GM12878 (cell line): Measurements from ENCODE around the gene SPTBN1. TPM values are rescaled to one million over a fixed set of nuclear protein-coding genes. Genes with fewer than 3 reads are reported as not detected.

Experiments used
- ATAC-seq: fragments of 200-7000 bp; cut with Tn5 transposase; 3 replicates; pipeline ENCODE4 v1.9.1; 2020; ENCODE audit warnings: mild to moderate bottlenecking, moderate library complexity
- BruUV-seq: library from RNA; stranded (reverse); fragments of 400-500 nt; replicated peaks from 2 replicates; lab custom pipeline; 2021; lab: Mats Ljungman, UMichigan
- CTCF ChIA-PET: fragments of 300-600 bp; sonication (Branson Sonifier 250); formaldehyde crosslinking; extraction: SDS; loops from one replicate; lab custom pipeline; 2021; ENCODE audit warnings: inconsistent platforms; lab: Yijun Ruan, JAX
- POLR2A ChIA-PET: fragments of 350-600 bp; formaldehyde crosslinking; extraction: SDS; loops from one replicate; lab custom pipeline; 2021; ENCODE audit warnings: inconsistent platforms; lab: Charles Lee
- RAD21 ChIA-PET: fragments of 300-600 bp; sonication (Branson Sonifier 250); formaldehyde crosslinking; loops from one replicate; lab custom pipeline; 2023; ENCODE audit warnings: antibody characterized with exemption; ENCODE audit not compliant: unreplicated experiment; lab: Charles Lee
- SMC1A ChIA-PET: fragments of 300-600 bp; sonication (Branson Sonifier 250); formaldehyde crosslinking; loops from one replicate; lab custom pipeline; 2023; ENCODE audit not compliant: unreplicated experiment, uncharacterized antibody; lab: Charles Lee
- DNase-seq: peaks from one replicate; pipeline ENCODE4 v3.0.0-alpha.2; 2011; ENCODE audit warnings: low read depth, low spot score
- FAIRE-seq: peaks from 3 replicates; lab custom pipeline; 2011; peaks lifted over from hg19 to GRCh38; lab: Jason Lieb, UNC
- H2AFZ ChIP-seq: 2 replicates; pipeline ENCODE4 v1.6.0; 2011; ENCODE audit warnings: low read depth, low read length, control low read depth; ENCODE audit not compliant: control insufficient read depth
- H3K27ac ChIP-seq: 2 replicates; pipeline ENCODE4 v1.5.1; 2011; ENCODE audit warnings: control low read depth; ENCODE audit not compliant: control insufficient read depth, insufficient read depth
- H3K27me3 ChIP-seq, 2 experiments: replicated peaks in 1 of 2; 2 replicates each; pipeline versions ENCODE4 v1.6.0 to v1.6.1; 2011; ENCODE audit warnings: low read length in 1 of 2; ENCODE audit not compliant: control insufficient read depth in 2 of 2, insufficient read depth in 2 of 2
- H3K36me3 ChIP-seq, 2 experiments: 2 replicates each; pipeline ENCODE4 v1.5.1; 2011; ENCODE audit warnings: low read length in 1 of 2; ENCODE audit not compliant: control insufficient read depth in 2 of 2, insufficient read depth in 2 of 2
- H3K4me1 ChIP-seq: 2 replicates; pipeline ENCODE4 v1.6.1; 2011; ENCODE audit warnings: mild to moderate bottlenecking, low read length, moderate library complexity, mixed read lengths; ENCODE audit not compliant: control insufficient read depth, insufficient read depth
- H3K4me2 ChIP-seq: 2 replicates; pipeline ENCODE4 v1.6.0; 2011; ENCODE audit warnings: control low read depth; ENCODE audit not compliant: control insufficient read depth, insufficient read depth
- H3K4me3 ChIP-seq: fragments of 200-600 bp; sonication (generic); 2 replicates; pipeline ENCODE4 v1.5.1; 2016
- H3K79me2 ChIP-seq: 2 replicates; pipeline ENCODE4 v1.6.0; 2011; ENCODE audit warnings: low read length; ENCODE audit not compliant: control insufficient read depth, insufficient read depth
- H3K9ac ChIP-seq: 2 replicates; pipeline ENCODE4 v1.8.0; 2011; ENCODE audit warnings: low read length, control low read depth, mixed read lengths; ENCODE audit not compliant: control insufficient read depth, insufficient read depth
- H3K9me3 ChIP-seq: replicated peaks from 3 replicates; pipeline ENCODE4 v1.5.1; 2011; ENCODE audit warnings: mild to moderate bottlenecking, low read length; ENCODE audit not compliant: control insufficient read depth, insufficient read depth
- H4K20me1 ChIP-seq: 2 replicates; pipeline ENCODE4 v1.6.0; 2011; ENCODE audit not compliant: control insufficient read depth, insufficient read depth
- BACH1 ChIP-seq: fragments of 450-650 bp; IDR thresholded peaks from 2 replicates; pipeline ENCODE4 v1.6.1; 2017; ENCODE audit warnings: mild to moderate bottlenecking, borderline replicate concordance
- CBX3 ChIP-seq: fragments of 200-600 bp; sonication (generic); IDR thresholded peaks from 2 replicates; pipeline ENCODE4 v1.6.1; 2016; ENCODE audit warnings: low read depth, borderline replicate concordance
- CHD4 ChIP-seq: fragments of 200-600 bp; sonication (generic); IDR thresholded peaks from 2 replicates; pipeline ENCODE4 v1.6.1; 2016; ENCODE audit warnings: mild to moderate bottlenecking
- FOXM1 ChIP-seq: IDR thresholded peaks from 2 replicates; pipeline ENCODE4 v1.6.1; 2012; ENCODE audit warnings: low read depth, mild to moderate bottlenecking, inconsistent platforms, low read length, moderate library complexity
- POLR2A ChIP-seq: IDR thresholded peaks from 2 replicates; pipeline ENCODE4 v1.6.1; 2011; ENCODE audit warnings: low read depth, mild to moderate bottlenecking, low read length
- POLR2AphosphoS5 ChIP-seq: IDR thresholded peaks from 2 replicates; pipeline ENCODE4 v1.6.1; 2011; ENCODE audit warnings: mild to moderate bottlenecking, low read length, inconsistent platforms
- RELA ChIP-seq: fragments of 450-650 bp; IDR thresholded peaks from 2 replicates; pipeline ENCODE4 v1.8.0; 2014; ENCODE audit warnings: borderline replicate concordance; ENCODE audit not compliant: partially characterized antibody
- SIN3A ChIP-seq: IDR thresholded peaks from 2 replicates; pipeline ENCODE4 v1.6.1; 2012; ENCODE audit warnings: low read depth, low read length, improper control_type of control experiment
- SPI1 ChIP-seq: IDR thresholded peaks from 2 replicates; pipeline ENCODE4 v1.6.1; 2011; ENCODE audit warnings: low read depth, mild to moderate bottlenecking, low read length, moderate library complexity, borderline replicate concordance; ENCODE audit not compliant: insufficient read depth
- TBL1XR1 ChIP-seq: IDR thresholded peaks from 2 replicates; pipeline ENCODE4 v1.6.1; 2012; ENCODE audit warnings: low read depth, low read length, improper control_type of control experiment
- YY1 ChIP-seq: IDR thresholded peaks from 2 replicates; pipeline ENCODE4 v1.6.1; 2011; ENCODE audit warnings: low read depth, mild to moderate bottlenecking, low read length
- WGBS: methylation state at CpG from one replicate; pipeline ENCODE4 v1.1.6; 2016; ENCODE audit warnings: low lambda C conversion rate; ENCODE audit not compliant: insufficient replicate concordance, insufficient coverage; ENCODE audit errors: missing lambda C conversion rate; 5-methylcytosine and 5-hydroxymethylcytosine counted together
- in situ Hi-C: fragments of 300-500 bp; cut with MboI; formaldehyde crosslinking; loops from 9 replicates; pipeline ENCODE4 v1.14.3; 2018; ENCODE audit warnings: mixed read lengths
- intact Hi-C: fragments of 100-400 bp; cut with micrococcal nuclease; formaldehyde crosslinking; loops from one replicate; pipeline ENCODE4 v1.14.2; 2022; ENCODE audit not compliant: unreplicated experiment
- polyA plus RNA-seq, 11 experiments: library from polyadenylated mRNA; depleted of rRNA in 4 of 11; unstranded in 6 of 11; stranded (reverse) in 5 of 11; fragments of >200 nt; fragmentation: Nextera tagmentation in 4 of 11; fragmentation: Illumina TruSeq in 1 of 11; extraction: Ambion mirVana in 4 of 11; extraction: Trizol in 1 of 11; gene quantifications; 1 replicate in 1 of 11; 2 replicates in 10 of 11; pipeline versions ENCODE4 v1.2.1 to v1.2.3, GENCODE V29; 2011 to 2016; ENCODE audit warnings: inconsistent platforms in 2 of 11, missing spikeins in 2 of 11, low read depth in 1 of 11
- total RNA-seq, 4 experiments: library from RNA; depleted of rRNA in 3 of 4; stranded (reverse); fragments of >200 nt in 3 of 4; fragmentation: Illumina TruSeq in 1 of 4; extraction: Trizol in 1 of 4; gene quantifications; 2 replicates each; pipeline versions ENCODE4 v1.2.1 to v1.2.3, GENCODE V29; 2013 to 2021

The SPTBN1 gene
- total and polyA plus RNA-seq, 10 of the 15 experiments (the other 5 are each of a cell fraction or from before 2014, with no cell fraction given): 20.6 to 154 (median 76.7) TPM

GRCh38 chr2:54687595-54688152 is 231.5 kb downstream of the SPTBN1 start:
- Histone ChIP-seq H3K9ac (no peak overlapping the region), H3K9me3 (no peaks in the 10 kb centered on the region; the same call in 2 of the 3 replicates), H3K27me3 (no peaks in the 10 kb centered on the region; a peak in 1 of 4 replicates), H3K27ac (no peak overlapping the region), H2AFZ (no peak overlapping the region)
- FAIRE-seq (no peak), ATAC-seq (no peak), DNase-seq (no peak)
- intact Hi-C loops: no loop called here
- SMC1A ChIA-PET: interaction anchor here (0.6 to 4.1 kb wide), 2 partner anchors 15 to 21 kb away, joined by 3 to 23 read pairs; no protein-coding TSS in a partner anchor
- CTCF ChIA-PET: interaction anchor here (0.8 kb wide), 1 partner anchor 16 kb away, joined by 4 read pairs; no protein-coding TSS in a partner anchor
- in situ Hi-C loops: no loop called here
- 31% methylated on average over 4 of the region's 4 CpGs for WGBS
- BruUV-seq: no TSS peak
- TF ChIP-seq SPI1: no peak
- TF ChIP-seq CBX3: no peak
- TF ChIP-seq SIN3A: no peak
- TF ChIP-seq FOXM1: no peak
- no peak for TF ChIP-seq CHD4
- no peak for TF ChIP-seq RELA
- no peak for TF ChIP-seq TBL1XR1
- TF ChIP-seq POLR2AphosphoS5: no peak
- TF ChIP-seq BACH1: no peak
- TF ChIP-seq YY1: no peak
- TF ChIP-seq POLR2A: no peak
- TF ChIP-seq, all 136 proteins: peak for 0
- no peak overlapping the region for H3K4me2 ChIP-seq
- H3K79me2 ChIP-seq: no peaks in the 10 kb centered on the region
- H4K20me1 ChIP-seq: no peaks in the 10 kb centered on the region
- ChIA-PET POLR2A (no interaction called here), RAD21 (no interaction called here)
- no peak overlapping the region for H3K4me3 ChIP-seq
- no peaks in the 10 kb centered on the region; the same call in 1 of the 2 replicates for H3K4me1 ChIP-seq
- H3K36me3 ChIP-seq: no peaks in the 10 kb centered on the region
